ENCODE results near the gene ABLIM2. TPM values are rescaled to one million over a fixed set of nuclear protein-coding genes. Genes with fewer than 3 reads are reported as not detected.

ABLIM2 gene
- total RNA-seq, 2 donors from 2014 or later: 5.7 to 11.2 TPM

- Histone ChIP-seq H3K36me3 (peaks cover 6% of the 10 kb centered on the region), H3K27ac (peak overlapping the region; percentile 17 to 41), H3K9me3 (peaks cover 5 to 12% of the 10 kb centered on the region in 2 donors), H3K4me1 (peaks cover 0 to 26% of the 10 kb centered on the region in 2 donors), H3K27me3 (no peaks in the 10 kb centered on the region), H3K4me3 (no peak overlapping the region)
- no peak for TF ChIP-seq CTCF (IDR thresholded peaks at IDR 0.05)
- DNase-seq (ENCODE audit: low spot score): no peak
These were observed 62.5 kb downstream of the ABLIM2 start for GRCh38 chr4:8095956-8096689.

GRCh38 chr4:8093587-8094274, 64.9 kb downstream of the ABLIM2 start:
- H3K27ac ChIP-seq: no peak overlapping the region
- H3K36me3 ChIP-seq: peaks cover 6% of the 10 kb centered on the region
- no peaks in the 10 kb centered on the region for H3K27me3 ChIP-seq
- TF ChIP-seq CTCF (IDR thresholded peaks at IDR 0.05): no peak
- H3K4me3 ChIP-seq: no peak overlapping the region
- no peak for DNase-seq (ENCODE audit: low spot score)
- peaks cover 5 to 12% of the 10 kb centered on the region in 2 donors for H3K9me3 ChIP-seq
- H3K4me1 ChIP-seq: peaks cover 0 to 7% of the 10 kb centered on the region in 2 donors

- Histone ChIP-seq H3K27ac (no peak overlapping the region), H3K4me1 (peaks cover 0 to 5% of the 10 kb centered on the region in 2 donors), H3K36me3 (peaks cover 6% of the 10 kb centered on the region), H3K27me3 (no peaks in the 10 kb centered on the region), H3K9me3 (peaks cover 5 to 12% of the 10 kb centered on the region in 2 donors), H3K4me3 (no peak overlapping the region)
- TF ChIP-seq CTCF (IDR thresholded peaks at IDR 0.05): no peak
- no peak for DNase-seq (ENCODE audit: low spot score)
These were observed 66.3 kb downstream of the ABLIM2 start for GRCh38 chr4:8092282-8092681.

- H3K9me3 ChIP-seq: peaks cover 5 to 12% of the 10 kb centered on the region in 2 donors
- H3K36me3 ChIP-seq: peaks cover 4% of the 10 kb centered on the region
- H3K4me3 ChIP-seq: no peak overlapping the region
- peaks cover 0 to 15% of the 10 kb centered on the region in 2 donors for H3K4me1 ChIP-seq
- no peak for TF ChIP-seq CTCF (IDR thresholded peaks at IDR 0.05)
- no peak for DNase-seq (ENCODE audit: low spot score)
- H3K27me3 ChIP-seq: no peaks in the 10 kb centered on the region
- no peak overlapping the region for H3K27ac ChIP-seq
These were observed 67.8 kb downstream of the ABLIM2 start for GRCh38 chr4:8090744-8091301.

GRCh38 chr4:8090312-8090711, 68.3 kb downstream of the ABLIM2 start:
- Histone ChIP-seq H3K4me3 (no peak overlapping the region), H3K9me3 (peaks cover 5 to 12% of the 10 kb centered on the region in 2 donors), H3K27ac (peak overlapping the region in 1 of 2 donors; percentile 52), H3K36me3 (no peaks in the 10 kb centered on the region), H3K4me1 (peaks cover 0 to 15% of the 10 kb centered on the region in 2 donors), H3K27me3 (no peaks in the 10 kb centered on the region)
- no peak for DNase-seq (ENCODE audit: low spot score)
- no peak for TF ChIP-seq CTCF (IDR thresholded peaks at IDR 0.05)
